Parathyroid adenoma (tissue), 2 donors: ENCODE results near the gene AUTS2.

Experiments
- H2AFZ ChIP-seq: fragments of 300-600 bp; sonication (generic); one replicate; pipeline ENCODE4 v1.7.0; 2017; ENCODE audit warnings: antibody characterized with exemption, mild to moderate bottlenecking
- H3K27ac ChIP-seq: fragments of 300-600 bp; sonication (generic); one replicate; pipeline ENCODE4 v1.7.0; 2017
- H3K27me3 ChIP-seq: fragments of 300-600 bp; sonication (generic); one replicate; pipeline ENCODE4 v1.7.0; 2017; ENCODE audit warnings: low read length; ENCODE audit not compliant: control insufficient read depth, insufficient read depth
- H3K36me3 ChIP-seq: fragments of 300-600 bp; sonication (generic); one replicate; pipeline ENCODE4 v1.7.0; 2017; ENCODE audit warnings: low read length; ENCODE audit not compliant: control insufficient read depth, insufficient read depth
- H3K4me1 ChIP-seq: fragments of 300-600 bp; sonication (generic); one replicate; pipeline ENCODE4 v1.7.0; 2017; ENCODE audit warnings: control low read depth
- H3K4me2 ChIP-seq: fragments of 300-600 bp; sonication (generic); one replicate; pipeline ENCODE4 v1.7.0; 2017; ENCODE audit warnings: low read length
- H3K4me3 ChIP-seq: fragments of 300-600 bp; sonication (generic); one replicate; pipeline ENCODE4 v1.7.0; 2017; ENCODE audit warnings: low read depth, low read length
- H3K79me2 ChIP-seq: fragments of 300-600 bp; sonication (generic); one replicate; pipeline ENCODE4 v1.7.0; 2017; ENCODE audit warnings: control low read depth
- H3K9ac ChIP-seq: fragments of 300-600 bp; sonication (generic); one replicate; pipeline ENCODE4 v1.7.0; 2017; ENCODE audit warnings: mild to moderate bottlenecking
- H3K9me3 ChIP-seq: fragments of 300-600 bp; sonication (generic); one replicate; pipeline ENCODE4 v1.7.0; 2017; ENCODE audit warnings: low read length; ENCODE audit not compliant: control insufficient read depth
- CTCF ChIP-seq: fragments of 300-600 bp; sonication (generic); IDR thresholded peaks from one replicate; pipeline ENCODE4 v1.7.0; 2017; ENCODE audit warnings: antibody characterized with exemption, mild to moderate bottlenecking
- donor health status: primary hyperparathyroidism.

The AUTS2 gene

GRCh38 chr7:70621954-70622600 lies 1023.8 kb downstream of the AUTS2 start:
- Histone ChIP-seq H3K27me3 (no peaks in the 10 kb centered on the region), H3K4me3 (no peak overlapping the region), H3K27ac (no peak overlapping the region), H3K4me1 (no peaks in the 10 kb centered on the region), H3K4me2 (no peak overlapping the region), H2AFZ (no peak overlapping the region), H3K9me3 (no peaks in the 10 kb centered on the region), H3K36me3 (no peaks in the 10 kb centered on the region), H3K9ac (no peak overlapping the region), H3K79me2 (no peaks in the 10 kb centered on the region)
- no peak for TF ChIP-seq CTCF

GRCh38 chr7:70622936-70623335 lies 1024.7 kb downstream of the AUTS2 start:
- no peaks in the 10 kb centered on the region for H3K36me3 ChIP-seq
- H2AFZ ChIP-seq = no peak overlapping the region
- H3K4me1 ChIP-seq = no peaks in the 10 kb centered on the region
- no peak for TF ChIP-seq CTCF
- H3K4me2 ChIP-seq = no peak overlapping the region
- H3K9ac ChIP-seq = no peak overlapping the region
- H3K79me2 ChIP-seq = no peaks in the 10 kb centered on the region
- H3K4me3 ChIP-seq = no peak overlapping the region
- no peaks in the 10 kb centered on the region for H3K27me3 ChIP-seq
- no peak overlapping the region for H3K27ac ChIP-seq
- H3K9me3 ChIP-seq = no peaks in the 10 kb centered on the region

GRCh38 chr7:70624500-70625103 lies 1026.3 kb downstream of the AUTS2 start:
- H3K36me3 ChIP-seq = no peaks in the 10 kb centered on the region
- H3K4me2 ChIP-seq = no peak overlapping the region
- H3K9ac ChIP-seq = no peak overlapping the region
- H3K4me1 ChIP-seq = no peaks in the 10 kb centered on the region
- H3K4me3 ChIP-seq = no peak overlapping the region
- H3K79me2 ChIP-seq = no peaks in the 10 kb centered on the region
- no peak for TF ChIP-seq CTCF
- H3K9me3 ChIP-seq = no peaks in the 10 kb centered on the region
- no peaks in the 10 kb centered on the region for H3K27me3 ChIP-seq
- H3K27ac ChIP-seq = no peak overlapping the region
- no peak overlapping the region for H2AFZ ChIP-seq

- Histone ChIP-seq H3K27me3 (no peaks in the 10 kb centered on the region), H3K9ac (no peak overlapping the region), H3K79me2 (no peaks in the 10 kb centered on the region), H3K36me3 (no peaks in the 10 kb centered on the region), H3K4me3 (no peak overlapping the region), H3K27ac (no peak overlapping the region), H3K4me1 (no peaks in the 10 kb centered on the region), H3K4me2 (no peak overlapping the region), H3K9me3 (no peaks in the 10 kb centered on the region), H2AFZ (no peak overlapping the region)
- no peak for TF ChIP-seq CTCF
Observed at GRCh38 chr7:70627461-70627860, 1029.2 kb downstream of the AUTS2 start.

GRCh38 chr7:70630440-70630817 lies 1032.2 kb downstream of the AUTS2 start:
- Histone ChIP-seq H3K4me3 (no peak overlapping the region), H3K4me2 (no peak overlapping the region), H3K27me3 (no peaks in the 10 kb centered on the region), H3K36me3 (no peaks in the 10 kb centered on the region), H3K9ac (no peak overlapping the region), H2AFZ (no peak overlapping the region), H3K4me1 (no peaks in the 10 kb centered on the region), H3K9me3 (no peaks in the 10 kb centered on the region), H3K27ac (no peak overlapping the region), H3K79me2 (no peaks in the 10 kb centered on the region)
- TF ChIP-seq CTCF = no peak
